GM23338 (cell line): ENCODE results near the gene RPH3AL. TPM values are rescaled to one million over a fixed set of nuclear protein-coding genes. Genes with fewer than 3 reads are reported as not detected.

Experiments
- ATAC-seq: fragments of 200-7000 bp; cut with Tn5 transposase; 3 replicates; pipeline ENCODE4 v1.9.1; 2020
- DNase-seq: peaks from one replicate; pipeline ENCODE4 v3.0.0-alpha.2; 2015; ENCODE audit warnings: low spot score
- H2AFZ ChIP-seq: fragments of 200-600 bp; sonication (generic); 2 replicates; pipeline ENCODE4 v1.8.0; 2016; ENCODE audit warnings: antibody characterized with exemption, mild to moderate bottlenecking, moderate library complexity
- H3F3A ChIP-seq: fragments of 200-600 bp; sonication (generic); replicated peaks from 2 replicates; pipeline ENCODE4 v1.8.0; 2017; ENCODE audit warnings: antibody characterized with exemption, mixed run types, low read depth
- H3K27ac ChIP-seq: fragments of 200-600 bp; sonication (generic); 2 replicates; pipeline ENCODE4 v1.6.1; 2016; ENCODE audit warnings: low read depth
- H3K27me3 ChIP-seq: fragments of 200-600 bp; sonication (generic); 2 replicates; pipeline ENCODE4 v1.8.0; 2016; ENCODE audit warnings: mild to moderate bottlenecking, mixed run types, moderate library complexity; ENCODE audit not compliant: insufficient read depth
- H3K36me3 ChIP-seq: fragments of 200-600 bp; sonication (generic); 2 replicates; pipeline ENCODE4 v1.8.0; 2016; ENCODE audit warnings: mild to moderate bottlenecking; ENCODE audit not compliant: insufficient read depth
- H3K4me1 ChIP-seq: fragments of 200-600 bp; sonication (generic); 2 replicates; pipeline ENCODE4 v1.8.0; 2016; ENCODE audit warnings: mild to moderate bottlenecking, moderate library complexity; ENCODE audit not compliant: insufficient read depth
- H3K4me2 ChIP-seq: fragments of 200-600 bp; sonication (generic); 2 replicates; pipeline ENCODE4 v1.7.1; 2017; ENCODE audit warnings: mixed run types
- H3K4me3 ChIP-seq: fragments of 200-600 bp; sonication (generic); 2 replicates; pipeline ENCODE4 v1.6.1; 2016; ENCODE audit warnings: mixed run types
- H3K79me2 ChIP-seq: fragments of 200-600 bp; sonication (generic); replicated peaks from 2 replicates; pipeline ENCODE4 v1.8.0; 2017; ENCODE audit warnings: mild to moderate bottlenecking; ENCODE audit not compliant: insufficient read depth
- H3K9me2 ChIP-seq: fragments of 200-600 bp; sonication (generic); 2 replicates; pipeline ENCODE4 v1.8.0; 2017; ENCODE audit not compliant: insufficient read depth
- H4K20me1 ChIP-seq: fragments of 200-600 bp; sonication (generic); replicated peaks from 2 replicates; pipeline ENCODE4 v1.8.0; 2017; ENCODE audit warnings: mild to moderate bottlenecking; ENCODE audit not compliant: insufficient read depth
- H3K27ac Mint-ChIP-seq: 2 replicates; pipeline ENCODE4 v1.8.0; 2020; ENCODE audit warnings: inconsistent platforms, mild to moderate bottlenecking, moderate library complexity, mixed read lengths
- H3K27me3 Mint-ChIP-seq: 3 replicates; pipeline ENCODE4 v1.8.0; 2022; ENCODE audit warnings: low read depth, mild to moderate bottlenecking, moderate library complexity, mixed read lengths, inconsistent platforms; ENCODE audit not compliant: insufficient read depth, poor library complexity
- H3K36me3 Mint-ChIP-seq: 3 replicates; pipeline ENCODE4 v1.8.0; 2021; ENCODE audit warnings: low read depth, mild to moderate bottlenecking, inconsistent platforms, moderate library complexity, mixed read lengths
- H3K4me1 Mint-ChIP-seq: 3 replicates; pipeline ENCODE4 v1.8.0; 2020; ENCODE audit warnings: mild to moderate bottlenecking, inconsistent platforms, mixed read lengths
- H3K4me3 Mint-ChIP-seq: 3 replicates; pipeline ENCODE4 v1.8.0; 2021; ENCODE audit warnings: moderate library complexity, mild to moderate bottlenecking, inconsistent platforms, mixed read lengths
- H3K9me3 Mint-ChIP-seq: 3 replicates; pipeline ENCODE4 v1.8.0; 2020; ENCODE audit warnings: moderate library complexity, mild to moderate bottlenecking, inconsistent platforms, mixed read lengths
- CREB1 ChIP-seq: fragments of 250-450 bp; sonication (Bioruptor Pico); IDR thresholded peaks from 2 replicates; pipeline ENCODE4 v1.5.0; 2020; ENCODE audit warnings: low read depth, mild to moderate bottlenecking, moderate library complexity
- EZH2 ChIP-seq: fragments of 200-600 bp; sonication (generic); IDR thresholded peaks from one replicate; pipeline ENCODE4 v1.8.0; 2017; ENCODE audit warnings: antibody characterized with exemption, mild to moderate bottlenecking, low read depth; ENCODE audit not compliant: unreplicated experiment
- EZH2phosphoT487 ChIP-seq: fragments of 200-600 bp; sonication (generic); IDR thresholded peaks from one replicate; pipeline ENCODE4 v1.8.1; 2018; ENCODE audit warnings: antibody characterized with exemption; ENCODE audit not compliant: unreplicated experiment
- JUNB ChIP-seq: IDR thresholded peaks from one replicate; pipeline ENCODE4 v1.6.1; 2016; ENCODE audit warnings: antibody characterized with exemption; ENCODE audit not compliant: unreplicated experiment
- NANOG ChIP-seq: IDR thresholded peaks from 2 replicates; pipeline ENCODE4 v1.6.1; 2016; ENCODE audit warnings: antibody characterized with exemption, borderline replicate concordance
- POLR2AphosphoS5 ChIP-seq: IDR thresholded peaks from 2 replicates; pipeline ENCODE4 v1.6.1; 2016; ENCODE audit warnings: antibody characterized with exemption, low read depth
- STAT1 ChIP-seq: IDR thresholded peaks from one replicate; pipeline ENCODE4 v1.6.1; 2016; ENCODE audit warnings: antibody characterized with exemption; ENCODE audit not compliant: unreplicated experiment
- ZNF114 ChIP-seq: fragments of 250-450 bp; sonication (Bioruptor Pico); IDR thresholded peaks from 2 replicates; pipeline ENCODE4 v1.5.0; 2020; ENCODE audit warnings: mild to moderate bottlenecking, moderate library complexity
- ZNF331 ChIP-seq: fragments of 250-450 bp; sonication (Bioruptor Pico); IDR thresholded peaks from 2 replicates; pipeline ENCODE4 v1.5.0; 2020; ENCODE audit warnings: low read depth, mild to moderate bottlenecking, moderate library complexity
- polyA plus RNA-seq: library from polyadenylated mRNA; unstranded; fragments of >200 nt; fragmentation: Nextera tagmentation; extraction: Ambion mirVana; gene quantifications from 2 replicates; pipeline ENCODE4 v1.2.1, GENCODE V29; 2016
- total RNA-seq: library from RNA; depleted of rRNA; stranded (reverse); fragments of >200 nt; shearing (Covaris generic); gene quantifications from 2 replicates; pipeline ENCODE4 v1.2.3, GENCODE V29; 2014
- TF ChIP-seq, protein P1 (sequence below): IDR thresholded peaks from 2 replicates; pipeline ENCODE4 v1.6.1; 2016; ENCODE audit warnings: antibody characterized with exemption
- TF ChIP-seq, protein P2 (sequence below), 2 experiments: fragments of 200-600 bp in 1 of 2; sonication (generic) in 1 of 2; conservative IDR thresholded peaks; 2 replicates each; pipeline versions ENCODE4 v1.5.1 to v1.6.1; 2016 to 2017; ENCODE audit warnings: antibody characterized with exemption in 2 of 2, low read depth in 2 of 2, mild to moderate bottlenecking in 2 of 2, moderate library complexity in 1 of 2
- TF ChIP-seq, protein P3 (sequence below): IDR thresholded peaks from one replicate; pipeline ENCODE4 v1.6.1; 2018; ENCODE audit warnings: antibody characterized with exemption; ENCODE audit not compliant: unreplicated experiment
- TF ChIP-seq, protein P4 (sequence below): fragments of 250-450 bp; sonication (Bioruptor Pico); IDR thresholded peaks from 2 replicates; pipeline ENCODE4 v1.5.0; 2020; ENCODE audit warnings: mild to moderate bottlenecking, moderate library complexity

RPH3AL gene
- total and polyA plus RNA-seq, 2 experiments from 2014 or later = 2.7 to 6.3 TPM

DNA sequence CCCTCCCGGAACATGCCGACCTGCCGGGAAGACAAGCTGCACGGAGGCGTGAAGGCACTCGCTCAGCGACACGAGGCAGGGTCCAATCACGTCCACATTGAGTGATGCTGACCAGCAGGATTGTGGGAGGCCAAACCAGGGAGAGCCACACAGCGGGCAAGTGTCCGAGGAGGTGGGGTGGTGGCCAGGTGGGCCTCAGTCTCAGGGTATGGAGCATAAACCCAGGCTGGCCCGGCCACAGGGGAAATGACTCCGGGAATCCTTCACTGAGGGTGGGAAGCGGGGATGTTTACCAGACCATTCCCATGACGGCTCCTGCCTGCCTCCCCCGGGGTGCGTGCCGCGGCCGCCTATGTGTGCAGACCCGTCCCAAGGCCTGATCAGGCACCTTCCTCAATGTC is 62.5 kb downstream of the RPH3AL start:
- Histone ChIP-seq H3K4me3 (no peak overlapping the region), H3K4me1 (peaks cover 5% of the 10 kb centered on the region; the same call in 1 of the 2 replicates), H3K9me2 (no peaks in the 10 kb centered on the region), H3K27ac (no peak overlapping the region), H3K79me2 (no peaks in the 10 kb centered on the region), H2AFZ (no peak overlapping the region), H3K4me2 (no peak overlapping the region), H4K20me1 (no peaks in the 10 kb centered on the region), H3K36me3 (no peaks in the 10 kb centered on the region), H3F3A (no peaks in the 10 kb centered on the region), H3K27me3 (no peaks in the 10 kb centered on the region)
- Mint-ChIP-seq H3K27ac (no peak overlapping the region), H3K4me1 (peaks cover 7% of the 10 kb centered on the region), H3K36me3 (no peaks in the 10 kb centered on the region; the same call in 2 of the 3 replicates), H3K27me3 (peaks cover 23% of the 10 kb centered on the region), H3K4me3 (no peak overlapping the region), H3K9me3 (peaks cover 6% of the 10 kb centered on the region; the same call in 2 of the 3 replicates)
- DNase-seq (no peak), ATAC-seq (no peak)
- TF ChIP-seq CREB1 (CRISPR knock-in tag) = no peak
- TF ChIP-seq, protein P1, sequence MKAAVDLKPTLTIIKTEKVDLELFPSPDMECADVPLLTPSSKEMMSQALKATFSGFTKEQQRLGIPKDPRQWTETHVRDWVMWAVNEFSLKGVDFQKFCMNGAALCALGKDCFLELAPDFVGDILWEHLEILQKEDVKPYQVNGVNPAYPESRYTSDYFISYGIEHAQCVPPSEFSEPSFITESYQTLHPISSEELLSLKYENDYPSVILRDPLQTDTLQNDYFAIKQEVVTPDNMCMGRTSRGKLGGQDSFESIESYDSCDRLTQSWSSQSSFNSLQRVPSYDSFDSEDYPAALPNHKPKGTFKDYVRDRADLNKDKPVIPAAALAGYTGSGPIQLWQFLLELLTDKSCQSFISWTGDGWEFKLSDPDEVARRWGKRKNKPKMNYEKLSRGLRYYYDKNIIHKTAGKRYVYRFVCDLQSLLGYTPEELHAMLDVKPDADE = no peak
- TF ChIP-seq ZNF331 (CRISPR knock-in tag) = no peak
- no peak for TF ChIP-seq EZH2phosphoT487
- TF ChIP-seq NANOG = no peak
- TF ChIP-seq, protein P2, sequence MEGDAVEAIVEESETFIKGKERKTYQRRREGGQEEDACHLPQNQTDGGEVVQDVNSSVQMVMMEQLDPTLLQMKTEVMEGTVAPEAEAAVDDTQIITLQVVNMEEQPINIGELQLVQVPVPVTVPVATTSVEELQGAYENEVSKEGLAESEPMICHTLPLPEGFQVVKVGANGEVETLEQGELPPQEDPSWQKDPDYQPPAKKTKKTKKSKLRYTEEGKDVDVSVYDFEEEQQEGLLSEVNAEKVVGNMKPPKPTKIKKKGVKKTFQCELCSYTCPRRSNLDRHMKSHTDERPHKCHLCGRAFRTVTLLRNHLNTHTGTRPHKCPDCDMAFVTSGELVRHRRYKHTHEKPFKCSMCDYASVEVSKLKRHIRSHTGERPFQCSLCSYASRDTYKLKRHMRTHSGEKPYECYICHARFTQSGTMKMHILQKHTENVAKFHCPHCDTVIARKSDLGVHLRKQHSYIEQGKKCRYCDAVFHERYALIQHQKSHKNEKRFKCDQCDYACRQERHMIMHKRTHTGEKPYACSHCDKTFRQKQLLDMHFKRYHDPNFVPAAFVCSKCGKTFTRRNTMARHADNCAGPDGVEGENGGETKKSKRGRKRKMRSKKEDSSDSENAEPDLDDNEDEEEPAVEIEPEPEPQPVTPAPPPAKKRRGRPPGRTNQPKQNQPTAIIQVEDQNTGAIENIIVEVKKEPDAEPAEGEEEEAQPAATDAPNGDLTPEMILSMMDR (conservative IDR thresholded peaks at IDR 0.05; ENCODE audit: low read depth in 2 of 2) = no peak
- TF ChIP-seq EZH2 = no peak
- no peak for TF ChIP-seq POLR2AphosphoS5
- TF ChIP-seq JUNB = no peak
- no peak for TF ChIP-seq ZNF114
- TF ChIP-seq, protein P3, sequence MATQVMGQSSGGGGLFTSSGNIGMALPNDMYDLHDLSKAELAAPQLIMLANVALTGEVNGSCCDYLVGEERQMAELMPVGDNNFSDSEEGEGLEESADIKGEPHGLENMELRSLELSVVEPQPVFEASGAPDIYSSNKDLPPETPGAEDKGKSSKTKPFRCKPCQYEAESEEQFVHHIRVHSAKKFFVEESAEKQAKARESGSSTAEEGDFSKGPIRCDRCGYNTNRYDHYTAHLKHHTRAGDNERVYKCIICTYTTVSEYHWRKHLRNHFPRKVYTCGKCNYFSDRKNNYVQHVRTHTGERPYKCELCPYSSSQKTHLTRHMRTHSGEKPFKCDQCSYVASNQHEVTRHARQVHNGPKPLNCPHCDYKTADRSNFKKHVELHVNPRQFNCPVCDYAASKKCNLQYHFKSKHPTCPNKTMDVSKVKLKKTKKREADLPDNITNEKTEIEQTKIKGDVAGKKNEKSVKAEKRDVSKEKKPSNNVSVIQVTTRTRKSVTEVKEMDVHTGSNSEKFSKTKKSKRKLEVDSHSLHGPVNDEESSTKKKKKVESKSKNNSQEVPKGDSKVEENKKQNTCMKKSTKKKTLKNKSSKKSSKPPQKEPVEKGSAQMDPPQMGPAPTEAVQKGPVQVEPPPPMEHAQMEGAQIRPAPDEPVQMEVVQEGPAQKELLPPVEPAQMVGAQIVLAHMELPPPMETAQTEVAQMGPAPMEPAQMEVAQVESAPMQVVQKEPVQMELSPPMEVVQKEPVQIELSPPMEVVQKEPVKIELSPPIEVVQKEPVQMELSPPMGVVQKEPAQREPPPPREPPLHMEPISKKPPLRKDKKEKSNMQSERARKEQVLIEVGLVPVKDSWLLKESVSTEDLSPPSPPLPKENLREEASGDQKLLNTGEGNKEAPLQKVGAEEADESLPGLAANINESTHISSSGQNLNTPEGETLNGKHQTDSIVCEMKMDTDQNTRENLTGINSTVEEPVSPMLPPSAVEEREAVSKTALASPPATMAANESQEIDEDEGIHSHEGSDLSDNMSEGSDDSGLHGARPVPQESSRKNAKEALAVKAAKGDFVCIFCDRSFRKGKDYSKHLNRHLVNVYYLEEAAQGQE = no peak
- TF ChIP-seq, protein P4, sequence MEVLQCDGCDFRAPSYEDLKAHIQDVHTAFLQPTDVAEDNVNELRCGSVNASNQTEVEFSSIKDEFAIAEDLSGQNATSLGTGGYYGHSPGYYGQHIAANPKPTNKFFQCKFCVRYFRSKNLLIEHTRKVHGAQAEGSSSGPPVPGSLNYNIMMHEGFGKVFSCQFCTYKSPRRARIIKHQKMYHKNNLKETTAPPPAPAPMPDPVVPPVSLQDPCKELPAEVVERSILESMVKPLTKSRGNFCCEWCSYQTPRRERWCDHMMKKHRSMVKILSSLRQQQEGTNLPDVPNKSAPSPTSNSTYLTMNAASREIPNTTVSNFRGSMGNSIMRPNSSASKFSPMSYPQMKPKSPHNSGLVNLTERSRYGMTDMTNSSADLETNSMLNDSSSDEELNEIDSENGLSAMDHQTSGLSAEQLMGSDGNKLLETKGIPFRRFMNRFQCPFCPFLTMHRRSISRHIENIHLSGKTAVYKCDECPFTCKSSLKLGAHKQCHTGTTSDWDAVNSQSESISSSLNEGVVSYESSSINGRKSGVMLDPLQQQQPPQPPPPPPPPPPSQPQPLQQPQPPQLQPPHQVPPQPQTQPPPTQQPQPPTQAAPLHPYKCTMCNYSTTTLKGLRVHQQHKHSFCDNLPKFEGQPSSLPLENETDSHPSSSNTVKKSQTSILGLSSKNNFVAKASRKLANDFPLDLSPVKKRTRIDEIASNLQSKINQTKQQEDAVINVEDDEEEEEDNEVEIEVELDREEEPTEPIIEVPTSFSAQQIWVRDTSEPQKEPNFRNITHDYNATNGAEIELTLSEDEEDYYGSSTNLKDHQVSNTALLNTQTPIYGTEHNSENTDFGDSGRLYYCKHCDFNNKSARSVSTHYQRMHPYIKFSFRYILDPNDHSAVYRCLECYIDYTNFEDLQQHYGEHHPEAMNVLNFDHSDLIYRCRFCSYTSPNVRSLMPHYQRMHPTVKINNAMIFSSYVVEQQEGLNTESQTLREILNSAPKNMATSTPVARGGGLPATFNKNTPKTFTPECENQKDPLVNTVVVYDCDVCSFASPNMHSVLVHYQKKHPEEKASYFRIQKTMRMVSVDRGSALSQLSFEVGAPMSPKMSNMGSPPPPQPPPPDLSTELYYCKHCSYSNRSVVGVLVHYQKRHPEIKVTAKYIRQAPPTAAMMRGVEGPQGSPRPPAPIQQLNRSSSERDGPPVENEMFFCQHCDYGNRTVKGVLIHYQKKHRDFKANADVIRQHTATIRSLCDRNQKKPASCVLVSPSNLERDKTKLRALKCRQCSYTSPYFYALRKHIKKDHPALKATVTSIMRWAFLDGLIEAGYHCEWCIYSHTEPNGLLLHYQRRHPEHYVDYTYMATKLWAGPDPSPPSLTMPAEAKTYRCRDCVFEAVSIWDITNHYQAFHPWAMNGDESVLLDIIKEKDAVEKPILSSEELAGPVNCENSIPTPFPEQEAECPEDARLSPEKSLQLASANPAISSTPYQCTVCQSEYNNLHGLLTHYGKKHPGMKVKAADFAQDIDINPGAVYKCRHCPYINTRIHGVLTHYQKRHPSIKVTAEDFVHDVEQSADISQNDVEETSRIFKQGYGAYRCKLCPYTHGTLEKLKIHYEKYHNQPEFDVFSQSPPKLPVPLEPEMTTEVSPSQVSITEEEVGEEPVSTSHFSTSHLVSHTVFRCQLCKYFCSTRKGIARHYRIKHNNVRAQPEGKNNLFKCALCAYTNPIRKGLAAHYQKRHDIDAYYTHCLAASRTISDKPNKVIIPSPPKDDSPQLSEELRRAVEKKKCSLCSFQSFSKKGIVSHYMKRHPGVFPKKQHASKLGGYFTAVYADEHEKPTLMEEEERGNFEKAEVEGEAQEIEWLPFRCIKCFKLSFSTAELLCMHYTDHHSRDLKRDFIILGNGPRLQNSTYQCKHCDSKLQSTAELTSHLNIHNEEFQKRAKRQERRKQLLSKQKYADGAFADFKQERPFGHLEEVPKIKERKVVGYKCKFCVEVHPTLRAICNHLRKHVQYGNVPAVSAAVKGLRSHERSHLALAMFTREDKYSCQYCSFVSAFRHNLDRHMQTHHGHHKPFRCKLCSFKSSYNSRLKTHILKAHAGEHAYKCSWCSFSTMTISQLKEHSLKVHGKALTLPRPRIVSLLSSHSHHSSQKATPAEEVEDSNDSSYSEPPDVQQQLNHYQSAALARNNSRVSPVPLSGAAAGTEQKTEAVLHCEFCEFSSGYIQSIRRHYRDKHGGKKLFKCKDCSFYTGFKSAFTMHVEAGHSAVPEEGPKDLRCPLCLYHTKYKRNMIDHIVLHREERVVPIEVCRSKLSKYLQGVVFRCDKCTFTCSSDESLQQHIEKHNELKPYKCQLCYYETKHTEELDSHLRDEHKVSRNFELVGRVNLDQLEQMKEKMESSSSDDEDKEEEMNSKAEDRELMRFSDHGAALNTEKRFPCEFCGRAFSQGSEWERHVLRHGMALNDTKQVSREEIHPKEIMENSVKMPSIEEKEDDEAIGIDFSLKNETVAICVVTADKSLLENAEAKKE = no peak
- TF ChIP-seq STAT1 = no peak
